Stimulated activated CD8-positive, alpha-beta memory T cell treated with anti-CD3 and anti-CD28 coated beads, Interleukin-15, amount 100 ng/mL, for 24 hours (primary cell): ENCODE results near the gene ETV6.

Source experiments
- DNase-seq: peaks from one replicate; pipeline ENCODE4 v3.0.0-alpha.2; 2020; ENCODE audit warnings: low read depth

ETV6 gene

DNA sequence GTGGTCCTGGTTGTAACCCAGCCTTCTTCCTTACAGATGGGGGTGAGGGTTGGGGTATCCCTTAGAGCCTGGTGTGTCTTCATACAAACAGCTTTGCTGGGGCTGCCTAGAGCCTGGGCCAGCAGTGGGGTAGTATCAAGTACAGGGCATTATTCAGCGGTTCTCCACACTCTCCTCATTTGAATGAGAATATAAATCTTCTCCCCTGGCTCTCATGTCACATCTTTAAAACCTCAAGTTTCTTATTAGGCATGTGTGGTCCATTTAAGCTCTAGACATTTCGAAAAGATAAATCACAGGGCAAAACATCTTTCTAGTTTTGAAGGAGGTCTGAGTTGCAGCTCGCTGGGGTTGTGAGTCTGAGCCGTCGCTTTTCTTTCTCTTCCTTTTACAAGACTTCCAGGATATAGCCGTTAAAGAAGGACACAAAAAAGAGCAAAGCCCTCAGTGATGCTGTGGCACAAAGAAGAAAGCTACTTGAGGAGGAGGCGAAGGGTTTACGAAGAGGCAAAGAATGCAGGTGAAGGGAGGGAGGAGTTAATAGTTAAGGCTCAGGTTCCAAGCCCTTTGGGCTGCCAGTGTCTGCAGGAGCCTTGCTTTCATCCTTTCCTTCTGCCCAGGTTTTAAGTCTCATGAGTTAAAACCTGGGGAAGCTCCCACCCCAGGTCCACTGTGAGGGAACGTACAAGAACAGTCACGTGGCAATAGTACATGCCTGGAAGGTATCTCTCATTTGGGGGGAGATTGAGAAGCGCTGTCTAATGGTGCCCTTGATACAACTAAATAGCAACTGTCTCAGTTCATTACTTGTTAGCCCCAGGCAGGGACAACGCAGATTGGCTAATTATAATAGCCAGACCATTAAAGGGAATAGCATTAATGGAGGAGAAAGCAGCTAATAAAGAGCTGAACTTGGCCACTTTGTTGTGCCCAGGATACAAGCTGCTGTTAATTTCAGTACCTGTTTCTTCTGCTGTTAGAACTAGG lies 94.2 kb downstream of the ETV6 start:
- DNase-seq = no peak

DNA sequence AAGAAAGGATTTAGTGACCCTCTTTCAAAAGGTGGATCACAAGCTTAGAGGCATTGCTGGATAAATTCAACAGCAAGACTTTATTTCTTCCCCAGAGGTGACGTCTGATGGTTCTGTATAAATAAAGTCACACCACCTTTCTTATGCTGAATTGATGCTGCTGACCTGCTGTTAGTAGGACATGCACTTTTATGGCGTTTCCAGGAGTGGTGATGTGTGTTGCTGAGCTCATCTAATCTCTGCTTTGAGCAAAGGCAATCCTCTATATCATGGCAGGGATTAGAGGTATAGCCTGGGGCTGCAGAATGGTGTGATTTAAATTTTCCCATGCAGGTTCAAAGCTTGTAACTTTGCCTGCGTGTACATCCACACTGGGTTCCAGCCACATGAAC lies 94.9 kb downstream of the ETV6 start:
- no peak for DNase-seq

DNA sequence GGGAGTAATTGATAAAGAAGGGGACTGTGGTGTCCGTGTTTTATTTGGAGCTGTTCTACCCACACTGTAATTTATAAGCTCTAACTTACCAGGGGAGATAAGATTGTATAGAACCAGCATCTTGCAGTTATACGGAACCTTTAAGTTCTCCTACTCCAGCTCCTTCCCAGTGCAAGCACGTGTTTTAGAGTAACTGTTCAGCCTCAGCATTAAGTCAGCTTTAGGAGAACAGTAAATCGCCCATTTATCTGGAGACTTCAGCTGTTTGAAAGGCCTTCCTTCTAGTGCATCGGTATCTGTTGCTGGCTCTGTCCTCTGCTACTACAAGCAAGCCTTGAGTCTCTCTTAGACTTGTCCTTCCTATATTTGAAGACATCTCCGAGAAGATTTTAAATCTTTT lies 95.6 kb downstream of the ETV6 start:
- DNase-seq = no peak

DNA sequence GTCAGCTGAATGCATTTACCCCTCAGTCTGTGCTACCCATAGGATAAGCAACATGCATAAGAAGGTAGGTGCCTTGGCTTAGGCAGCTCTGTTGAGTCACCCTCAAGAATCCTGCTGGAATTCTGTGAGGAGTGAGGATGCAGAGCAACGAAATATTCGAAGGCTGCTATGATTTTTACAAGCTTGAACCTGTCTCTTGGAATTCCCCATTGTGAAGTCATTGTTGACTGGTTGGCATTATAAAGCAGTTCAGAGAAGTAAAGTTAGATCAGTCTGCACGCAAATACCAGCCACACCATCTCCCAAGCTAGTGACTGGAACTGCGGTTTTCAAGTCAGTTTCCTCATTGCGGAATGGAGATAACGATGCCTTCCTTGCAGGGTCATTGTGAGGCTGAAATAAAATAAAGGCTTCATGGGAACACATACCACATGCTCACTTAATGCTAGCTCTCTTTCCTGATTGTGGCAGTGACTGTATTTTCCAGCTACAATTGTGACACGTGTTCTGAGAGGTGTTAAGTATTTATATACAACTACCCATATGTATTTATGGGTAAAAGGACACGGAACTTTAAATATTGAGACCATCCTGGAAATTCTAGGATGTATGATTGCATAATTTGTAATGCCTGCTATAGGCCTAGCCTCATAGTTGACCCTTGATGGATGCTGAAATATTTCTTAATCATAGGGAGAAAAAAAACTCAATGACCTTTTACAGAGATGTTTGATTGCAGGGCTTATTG lies 96.7 kb downstream of the ETV6 start:
- DNase-seq = no peak

DNA sequence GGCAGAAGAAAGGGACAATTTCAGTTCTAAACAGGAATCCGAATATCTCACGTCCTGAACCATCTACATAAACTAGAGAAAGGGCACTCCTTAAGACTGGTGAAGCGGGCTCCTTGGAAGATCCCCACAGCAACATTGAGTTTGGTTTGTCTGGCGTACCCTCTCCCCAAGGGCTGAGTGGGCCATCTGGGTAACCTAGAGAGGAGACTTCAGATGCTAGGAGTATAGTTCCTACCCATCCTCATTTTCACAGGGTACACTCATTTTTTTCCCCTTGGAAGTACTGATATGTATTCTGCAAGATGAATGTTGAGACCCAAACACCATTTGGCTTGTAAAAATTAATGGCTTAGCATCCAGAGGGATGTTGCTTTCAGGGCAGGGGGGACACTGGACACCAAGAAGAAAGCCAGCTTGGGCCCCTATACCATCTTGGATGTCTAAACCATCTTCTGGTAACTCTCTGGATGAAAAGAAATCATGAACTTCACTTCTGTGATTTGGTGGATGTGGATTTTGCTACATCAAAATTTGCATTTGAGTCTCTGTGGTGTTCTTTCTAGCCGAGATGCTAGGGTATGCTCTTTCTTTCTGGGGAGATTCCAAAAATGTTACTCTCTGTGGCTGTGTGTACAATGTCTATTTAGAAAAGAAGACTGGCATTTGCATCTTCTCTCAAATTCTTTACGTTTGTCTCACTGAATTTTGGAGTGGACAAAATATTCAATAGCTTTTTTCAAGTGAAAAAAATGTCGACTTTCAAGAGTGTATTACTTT lies 97.7 kb downstream of the ETV6 start:
- DNase-seq = no peak

DNA sequence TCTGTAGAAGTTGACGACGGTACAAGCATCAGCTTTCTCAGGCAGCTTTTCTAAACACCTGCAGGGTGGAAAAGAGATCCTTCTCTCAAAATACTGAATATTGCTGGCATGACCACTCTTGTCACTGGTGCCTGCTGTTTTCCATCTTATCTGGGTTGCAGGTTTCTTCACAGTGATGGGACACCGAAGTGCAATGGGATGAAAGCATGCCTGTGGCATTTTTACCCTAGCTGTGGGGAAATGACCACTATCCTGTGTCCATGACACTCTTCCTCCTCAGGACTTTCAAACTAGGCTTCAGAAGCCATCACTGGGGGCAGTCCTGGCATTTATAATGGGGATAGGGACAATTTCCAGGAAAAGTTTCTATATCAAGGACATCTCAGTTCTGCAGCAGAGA lies 98.5 kb downstream of the ETV6 start:
- no peak for DNase-seq

DNA sequence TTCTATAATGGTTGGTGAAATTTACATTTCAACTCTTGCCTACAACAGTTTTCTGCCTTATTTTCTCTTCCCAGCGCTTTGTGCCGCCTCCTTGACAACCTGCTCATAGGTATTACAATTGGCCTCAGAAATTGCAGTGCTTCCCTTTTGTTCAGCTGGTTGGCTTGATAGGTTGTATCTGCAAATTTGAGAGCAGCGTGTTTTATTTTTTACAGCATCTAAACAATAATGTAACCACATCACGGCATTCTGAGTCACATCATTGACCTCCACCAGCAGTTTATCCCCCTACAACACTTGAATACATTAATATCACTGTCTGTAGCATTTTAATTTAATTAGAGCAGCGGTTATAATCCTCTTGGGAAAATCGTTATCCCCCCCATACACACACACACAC lies 99.4 kb downstream of the ETV6 start:
- DNase-seq = no peak

DNA sequence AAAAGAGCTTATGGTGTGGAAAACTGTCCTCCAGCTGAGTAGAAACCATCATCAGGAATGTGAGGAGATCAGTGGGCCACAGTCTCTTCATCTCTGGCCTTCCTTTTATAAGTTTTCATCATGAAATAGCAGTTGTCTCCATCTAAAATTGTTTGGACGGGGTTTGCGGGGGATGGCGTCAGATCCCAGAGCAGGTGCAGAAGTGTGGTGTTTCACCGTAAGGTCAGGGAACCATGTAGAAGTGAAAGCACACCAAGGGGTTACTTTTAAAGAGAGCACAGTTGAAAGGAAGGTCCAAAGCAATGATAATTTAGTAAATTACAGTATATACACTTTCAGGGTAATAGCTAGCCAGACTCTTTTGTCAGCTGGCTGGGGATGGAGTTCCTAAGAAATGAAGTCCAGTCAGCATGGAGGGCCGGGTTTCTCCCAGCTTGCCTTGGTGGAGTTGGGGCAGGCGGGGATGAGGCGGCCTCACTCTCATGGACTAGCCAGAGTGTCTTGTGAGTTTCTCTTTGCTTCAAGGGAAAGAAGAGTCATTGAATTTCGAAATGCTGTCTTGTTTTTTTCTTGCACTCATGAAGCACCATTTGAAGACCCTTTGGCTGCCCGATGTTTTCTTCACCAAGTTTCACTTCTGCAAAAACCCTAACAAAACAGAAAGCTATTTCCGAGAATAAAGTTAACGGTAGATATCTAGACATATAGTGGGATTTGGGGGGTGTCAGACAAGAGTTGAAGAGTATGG lies 100.6 kb downstream of the ETV6 start:
- no peak for DNase-seq

DNA sequence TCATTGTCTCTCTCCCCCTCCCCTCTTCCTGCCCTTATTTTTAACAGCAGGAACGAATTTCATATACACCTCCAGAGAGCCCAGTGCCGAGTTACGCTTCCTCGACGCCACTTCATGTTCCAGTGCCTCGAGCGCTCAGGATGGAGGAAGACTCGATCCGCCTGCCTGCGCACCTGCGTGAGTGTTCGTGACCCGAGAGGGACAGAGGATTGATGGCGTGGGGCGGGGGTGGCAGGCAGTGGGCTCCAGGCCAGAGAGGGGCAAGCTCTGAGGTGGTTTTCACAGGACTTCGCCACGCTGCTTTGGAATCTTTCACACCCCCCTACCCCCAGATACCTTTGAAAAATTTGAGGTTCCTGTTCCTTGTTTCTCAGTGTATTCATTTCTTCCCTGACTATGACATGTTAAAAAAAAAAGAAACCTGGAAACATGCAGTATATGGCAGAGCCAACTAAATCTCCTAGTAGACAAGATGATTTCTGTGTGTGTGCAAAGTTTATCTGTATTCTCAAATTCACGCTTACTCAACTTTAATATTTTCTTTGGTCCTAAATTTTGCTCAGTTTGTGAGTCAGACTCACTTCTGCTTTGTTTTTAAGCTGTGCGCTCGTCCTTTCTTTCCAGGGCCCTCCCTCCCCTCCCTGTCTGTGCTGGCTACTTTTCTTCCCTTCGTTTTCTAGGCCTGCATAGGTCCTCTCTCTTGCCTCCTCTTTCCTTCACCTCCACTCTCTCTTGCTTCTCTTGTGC lies 103.1 kb downstream of the ETV6 start:
- no peak for DNase-seq

DNA sequence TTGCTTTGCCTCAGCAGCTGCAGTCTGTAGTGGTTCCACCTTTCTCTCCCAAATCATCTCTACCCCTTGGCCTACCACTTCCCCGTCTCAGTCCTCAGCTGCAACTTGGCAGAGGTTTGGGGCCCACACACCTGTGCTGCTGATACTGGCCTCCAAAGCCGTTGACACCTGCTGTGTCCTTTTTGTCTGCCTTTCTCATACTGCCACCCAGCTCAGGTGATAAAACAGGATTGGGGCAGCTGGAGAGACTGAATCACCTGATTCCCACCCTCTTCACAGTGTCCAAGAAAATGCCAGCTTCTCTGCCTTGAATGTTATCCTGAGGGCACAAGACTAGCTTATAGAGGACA lies 103.7 kb downstream of the ETV6 start:
- DNase-seq = no peak

DNA sequence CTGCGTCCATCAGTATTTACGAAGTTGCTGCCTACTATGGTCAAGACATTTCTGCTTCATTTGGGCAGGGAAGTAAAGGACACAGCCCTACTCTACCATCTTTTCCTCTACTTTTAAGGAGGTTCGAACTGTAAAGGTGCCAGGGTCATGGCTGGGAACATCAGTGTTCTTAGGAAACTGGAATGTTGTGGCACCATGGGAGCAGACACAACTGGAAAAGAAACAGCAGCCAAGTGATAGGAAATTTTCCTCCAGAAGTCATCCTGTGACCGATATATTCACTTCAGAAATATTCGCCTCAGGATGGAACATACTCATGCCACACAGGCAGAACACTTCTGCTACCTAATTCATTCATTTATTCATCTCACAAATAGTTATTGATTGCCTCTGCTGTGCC lies 104.4 kb downstream of the ETV6 start:
- DNase-seq = no peak

DNA sequence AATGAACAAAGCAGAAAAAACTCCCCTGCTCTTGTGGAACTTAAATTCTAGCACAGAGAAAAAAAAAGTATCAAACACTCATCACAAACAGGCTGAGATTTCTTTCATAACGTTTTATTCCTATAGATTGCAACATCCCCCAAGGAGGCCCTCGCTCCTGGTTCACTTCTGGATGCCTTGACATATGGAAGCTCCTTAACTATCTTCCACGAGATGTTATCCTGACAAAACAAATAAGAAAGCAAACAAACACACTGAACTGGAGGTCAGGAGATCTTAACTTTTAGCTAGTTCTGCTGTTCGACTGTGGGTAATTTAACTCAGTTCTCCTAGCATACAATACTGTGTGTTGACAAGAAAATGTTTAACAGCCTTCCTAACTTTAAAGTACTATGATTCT lies 104.8 kb downstream of the ETV6 start:
- no peak for DNase-seq

DNA sequence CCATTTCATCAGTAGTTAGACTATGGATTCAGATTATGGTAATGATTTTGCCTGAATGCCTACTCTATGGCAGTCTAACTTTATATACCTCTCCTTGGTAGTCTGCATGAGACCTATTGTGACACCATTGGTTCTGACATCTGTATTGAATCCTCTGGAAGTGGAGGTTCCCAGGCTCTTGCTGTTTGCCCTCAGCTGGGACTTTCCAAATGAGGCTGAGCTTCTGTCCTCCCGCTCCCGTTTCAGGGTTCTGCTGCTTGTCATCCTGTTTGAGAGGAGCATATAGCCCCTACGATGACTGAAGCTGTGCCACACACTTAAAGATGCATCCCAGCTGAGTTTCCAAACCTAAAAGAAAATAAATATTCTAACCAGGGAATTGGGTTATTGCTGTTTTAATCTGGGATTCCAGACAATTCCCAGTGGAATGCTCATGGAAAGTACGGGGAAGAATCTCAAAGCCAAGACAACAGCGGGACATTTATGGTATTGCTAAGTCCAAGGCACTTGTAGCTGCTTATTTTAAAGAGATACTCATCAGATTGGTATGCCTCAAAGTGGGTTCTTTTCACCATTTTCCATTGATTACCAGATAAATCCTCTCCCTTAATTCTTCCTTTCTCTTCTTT lies 105.9 kb downstream of the ETV6 start:
- no peak for DNase-seq

DNA sequence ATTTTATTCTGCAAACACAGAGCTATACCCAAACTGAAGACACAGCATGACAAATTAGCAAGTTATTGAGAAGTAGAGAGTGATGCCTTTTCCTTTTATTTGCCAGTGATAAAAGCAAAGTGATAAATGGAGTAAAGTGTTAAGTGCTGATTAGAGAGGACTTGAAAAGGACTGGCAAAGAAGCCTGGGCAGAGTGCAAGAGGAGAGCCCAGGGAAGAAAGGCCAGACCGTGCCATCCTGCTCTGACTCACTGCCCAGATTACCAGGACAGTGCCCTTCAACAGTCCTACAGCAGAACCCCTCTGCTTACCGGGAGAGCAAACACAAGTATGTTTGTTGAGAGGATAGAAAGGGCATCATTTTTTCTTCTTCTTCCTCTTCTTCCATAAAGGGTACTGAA lies 106.5 kb downstream of the ETV6 start:
- DNase-seq = no peak

DNA sequence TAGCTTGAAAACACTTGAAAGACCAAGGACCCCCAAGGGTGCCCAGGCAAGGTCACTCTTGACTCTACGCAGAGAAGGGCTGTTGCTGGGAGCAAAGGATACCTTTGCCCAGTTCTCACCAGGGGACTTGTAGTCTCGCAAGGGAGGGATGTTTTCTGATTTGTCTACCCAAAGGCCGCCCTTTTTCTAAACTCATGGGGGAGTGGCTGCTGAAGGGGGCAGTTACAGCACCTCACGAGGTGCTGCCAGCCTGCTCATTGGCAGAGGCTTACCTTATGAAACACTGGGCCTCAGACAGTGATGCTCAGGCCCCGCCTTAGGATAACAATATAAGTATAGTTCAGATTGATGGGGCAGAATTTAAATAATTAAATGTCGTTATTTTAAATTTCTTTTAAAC lies 107.0 kb downstream of the ETV6 start:
- DNase-seq = no peak

DNA sequence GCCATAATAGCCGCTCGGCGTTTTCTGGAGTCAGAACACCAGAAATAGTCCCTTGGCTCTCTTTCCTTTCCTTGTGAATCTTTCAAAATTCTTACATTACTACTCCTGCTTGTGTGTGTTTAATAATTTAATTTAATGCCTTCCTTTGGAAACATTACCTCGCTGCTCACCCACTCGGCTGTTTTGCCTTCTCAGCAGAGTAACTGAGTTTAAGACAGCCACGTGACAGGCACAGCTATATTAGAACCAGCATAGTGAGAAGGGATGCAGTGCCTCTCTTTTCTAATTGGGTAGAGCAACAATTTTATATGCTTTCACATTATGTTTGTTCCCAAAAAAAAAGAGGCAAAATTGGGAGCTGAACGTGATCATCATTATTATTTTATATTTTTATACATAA lies 107.6 kb downstream of the ETV6 start:
- DNase-seq = no peak

DNA sequence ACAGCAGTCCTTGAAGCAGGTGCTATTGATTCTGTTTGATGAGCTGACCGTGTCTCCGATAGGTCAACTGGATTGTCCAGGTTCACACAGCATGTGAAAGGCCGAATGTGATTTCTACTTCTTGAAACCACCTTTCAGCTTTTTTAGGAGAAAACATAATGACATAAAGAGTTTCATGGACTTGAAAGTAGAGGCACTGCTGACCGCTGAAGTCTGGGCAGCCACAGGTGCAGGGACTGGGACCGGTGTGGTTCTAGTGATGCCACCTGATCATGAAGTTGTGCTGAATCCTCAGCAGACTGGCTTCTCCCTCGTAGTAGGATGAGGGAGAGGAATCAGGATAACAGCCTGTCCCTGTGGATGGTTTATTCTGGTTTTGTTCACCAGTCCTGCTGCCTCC lies 108.1 kb downstream of the ETV6 start:
- no peak for DNase-seq

DNA sequence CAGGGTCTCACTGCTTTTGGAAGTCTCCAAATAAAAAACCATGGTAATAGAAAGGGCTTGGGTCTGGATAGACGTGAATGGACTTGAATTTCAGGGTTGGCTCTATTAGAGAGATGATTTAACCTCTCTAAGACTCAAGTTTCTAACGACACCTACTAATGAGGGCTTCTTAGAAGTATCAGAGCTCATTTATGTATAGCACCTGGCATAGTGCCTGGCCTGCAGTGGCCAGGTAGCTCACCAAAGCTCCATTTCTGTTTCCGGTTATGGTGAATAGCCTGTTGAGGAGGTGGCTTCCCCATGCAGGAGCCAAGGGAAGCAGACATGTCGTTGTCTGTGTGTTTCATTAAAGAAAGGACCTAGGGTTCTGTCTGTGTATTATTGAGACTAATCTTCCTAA lies 108.6 kb downstream of the ETV6 start:
- DNase-seq = no peak

DNA sequence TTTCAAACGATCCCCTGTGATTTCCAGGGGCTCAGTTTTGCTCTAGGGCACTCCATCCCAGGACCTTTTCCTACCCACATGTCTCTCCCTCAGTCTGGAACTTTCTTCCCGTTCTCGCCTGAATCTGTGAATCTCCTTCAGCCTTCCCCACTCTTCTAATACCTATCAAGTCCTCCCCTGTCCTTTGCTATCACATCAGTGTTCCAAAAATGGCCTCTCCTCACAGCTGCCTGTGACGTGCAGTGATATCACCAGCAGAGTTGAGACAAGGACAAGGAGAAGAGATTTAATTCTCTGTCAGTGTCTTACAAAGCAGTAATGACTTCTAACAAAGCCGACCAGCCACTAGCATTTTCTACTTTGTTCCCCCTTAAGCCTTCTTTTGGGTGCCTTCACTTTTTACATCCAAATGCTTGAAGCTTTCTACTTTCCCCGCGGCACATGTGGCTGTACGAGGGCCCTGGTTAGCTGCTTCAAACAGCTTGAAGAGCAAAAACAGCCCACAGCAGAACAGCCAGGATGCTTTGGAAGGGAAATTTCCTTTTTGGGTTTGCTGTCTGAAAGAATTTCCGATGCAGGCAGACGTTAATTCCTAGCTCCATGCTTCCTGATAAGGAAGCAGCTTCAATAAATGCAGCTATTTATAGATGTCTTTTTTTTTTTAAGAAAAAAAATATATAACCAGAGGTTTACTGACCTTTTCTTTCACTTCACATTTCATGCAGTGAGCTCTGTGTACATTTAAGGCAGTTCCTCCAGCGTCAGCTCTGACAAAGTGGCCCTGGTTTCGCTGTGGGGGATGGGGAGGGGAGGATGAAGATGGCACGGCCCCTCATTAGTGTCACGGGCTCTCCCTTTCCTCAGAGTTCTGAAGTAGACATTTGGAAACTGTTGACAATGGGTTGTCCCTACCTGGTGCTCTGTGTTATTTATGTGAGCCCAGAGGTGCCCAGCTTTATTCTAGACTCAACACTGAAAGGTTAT lies 109.3 kb downstream of the ETV6 start:
- DNase-seq = no peak

DNA sequence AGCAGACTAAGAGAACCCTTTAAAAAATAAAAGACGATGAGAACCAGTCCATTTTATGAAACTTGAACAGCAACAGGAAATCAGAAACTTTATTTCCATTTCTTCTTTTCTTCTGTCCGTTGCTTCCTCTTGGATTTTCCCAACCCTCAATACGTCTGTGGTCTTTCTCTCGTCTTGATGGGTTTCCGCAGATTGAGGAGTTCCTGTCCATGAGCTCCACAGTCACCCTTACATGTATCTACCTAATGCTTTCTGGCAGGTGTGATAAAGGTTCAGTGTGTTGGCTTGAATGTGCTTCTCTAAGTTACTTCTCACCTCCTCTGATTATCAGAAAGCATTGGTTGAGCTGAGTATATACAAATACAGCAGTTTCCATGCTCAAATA lies 110.0 kb downstream of the ETV6 start:
- no peak for DNase-seq
